GM12878 (cell line): ENCODE measurements around the gene KLK6. TPM values are rescaled to one million over a fixed set of nuclear protein-coding genes. Genes with fewer than 3 reads are reported as not detected.
"Not testable (repeated sequence)": the region's sequence is repeated elsewhere in the genome, so short reads cannot be mapped to it uniquely, and the experiment has no call there.

Experiments
- ATAC-seq: fragments of 200-7000 bp; cut with Tn5 transposase; 3 replicates; pipeline ENCODE4 v1.9.1; 2020; ENCODE audit warnings: mild to moderate bottlenecking, moderate library complexity
- BruUV-seq: library from RNA; stranded (reverse); fragments of 400-500 nt; replicated peaks from 2 replicates; lab custom pipeline; 2021; lab: Mats Ljungman, UMichigan
- CTCF ChIA-PET: fragments of 300-600 bp; sonication (Branson Sonifier 250); formaldehyde crosslinking; extraction: SDS; loops from one replicate; lab custom pipeline; 2021; ENCODE audit warnings: inconsistent platforms; lab: Yijun Ruan, JAX
- POLR2A ChIA-PET: fragments of 350-600 bp; formaldehyde crosslinking; extraction: SDS; loops from one replicate; lab custom pipeline; 2021; ENCODE audit warnings: inconsistent platforms; lab: Charles Lee
- RAD21 ChIA-PET: fragments of 300-600 bp; sonication (Branson Sonifier 250); formaldehyde crosslinking; loops from one replicate; lab custom pipeline; 2023; ENCODE audit warnings: antibody characterized with exemption; ENCODE audit not compliant: unreplicated experiment; lab: Charles Lee
- SMC1A ChIA-PET: fragments of 300-600 bp; sonication (Branson Sonifier 250); formaldehyde crosslinking; loops from one replicate; lab custom pipeline; 2023; ENCODE audit not compliant: unreplicated experiment, uncharacterized antibody; lab: Charles Lee
- DNase-seq: peaks from one replicate; pipeline ENCODE4 v3.0.0-alpha.2; 2011; ENCODE audit warnings: low read depth, low spot score
- FAIRE-seq: peaks from 3 replicates; lab custom pipeline; 2011; peaks lifted over from hg19 to GRCh38; lab: Jason Lieb, UNC
- H2AFZ ChIP-seq: 2 replicates; pipeline ENCODE4 v1.6.0; 2011; ENCODE audit warnings: low read depth, low read length, control low read depth; ENCODE audit not compliant: control insufficient read depth
- H3K27ac ChIP-seq: 2 replicates; pipeline ENCODE4 v1.5.1; 2011; ENCODE audit warnings: control low read depth; ENCODE audit not compliant: control insufficient read depth, insufficient read depth
- H3K27me3 ChIP-seq, 2 experiments: replicated peaks in 1 of 2; 2 replicates each; pipeline versions ENCODE4 v1.6.0 to v1.6.1; 2011; ENCODE audit warnings: low read length in 1 of 2; ENCODE audit not compliant: control insufficient read depth in 2 of 2, insufficient read depth in 2 of 2
- H3K36me3 ChIP-seq, 2 experiments: 2 replicates each; pipeline ENCODE4 v1.5.1; 2011; ENCODE audit warnings: low read length in 1 of 2; ENCODE audit not compliant: control insufficient read depth in 2 of 2, insufficient read depth in 2 of 2
- H3K4me1 ChIP-seq: 2 replicates; pipeline ENCODE4 v1.6.1; 2011; ENCODE audit warnings: mild to moderate bottlenecking, low read length, moderate library complexity, mixed read lengths; ENCODE audit not compliant: control insufficient read depth, insufficient read depth
- H3K4me2 ChIP-seq: 2 replicates; pipeline ENCODE4 v1.6.0; 2011; ENCODE audit warnings: control low read depth; ENCODE audit not compliant: control insufficient read depth, insufficient read depth
- H3K4me3 ChIP-seq: fragments of 200-600 bp; sonication (generic); 2 replicates; pipeline ENCODE4 v1.5.1; 2016
- H3K79me2 ChIP-seq: 2 replicates; pipeline ENCODE4 v1.6.0; 2011; ENCODE audit warnings: low read length; ENCODE audit not compliant: control insufficient read depth, insufficient read depth
- H3K9ac ChIP-seq: 2 replicates; pipeline ENCODE4 v1.8.0; 2011; ENCODE audit warnings: low read length, control low read depth, mixed read lengths; ENCODE audit not compliant: control insufficient read depth, insufficient read depth
- H3K9me3 ChIP-seq: replicated peaks from 3 replicates; pipeline ENCODE4 v1.5.1; 2011; ENCODE audit warnings: mild to moderate bottlenecking, low read length; ENCODE audit not compliant: control insufficient read depth, insufficient read depth
- H4K20me1 ChIP-seq: 2 replicates; pipeline ENCODE4 v1.6.0; 2011; ENCODE audit not compliant: control insufficient read depth, insufficient read depth
- SUPT20H ChIP-seq: IDR thresholded peaks from 2 replicates; pipeline ENCODE4 v1.6.1; 2011; ENCODE audit warnings: low read depth, mild to moderate bottlenecking, low read length, moderate library complexity, borderline replicate concordance; ENCODE audit not compliant: control insufficient read depth
- YBX1 ChIP-seq: fragments of 450-650 bp; IDR thresholded peaks from 2 replicates; pipeline ENCODE4 v1.6.1; 2016; ENCODE audit warnings: antibody characterized with exemption
- WGBS: methylation state at CpG from one replicate; pipeline ENCODE4 v1.1.6; 2016; ENCODE audit warnings: low lambda C conversion rate; ENCODE audit not compliant: insufficient replicate concordance, insufficient coverage; ENCODE audit errors: missing lambda C conversion rate; 5-methylcytosine and 5-hydroxymethylcytosine counted together
- in situ Hi-C: fragments of 300-500 bp; cut with MboI; formaldehyde crosslinking; loops from 9 replicates; pipeline ENCODE4 v1.14.3; 2018; ENCODE audit warnings: mixed read lengths
- intact Hi-C: fragments of 100-400 bp; cut with micrococcal nuclease; formaldehyde crosslinking; loops from one replicate; pipeline ENCODE4 v1.14.2; 2022; ENCODE audit not compliant: unreplicated experiment
- polyA plus RNA-seq, 11 experiments: library from polyadenylated mRNA; depleted of rRNA in 4 of 11; unstranded in 6 of 11; stranded (reverse) in 5 of 11; fragments of >200 nt; fragmentation: Nextera tagmentation in 4 of 11; fragmentation: Illumina TruSeq in 1 of 11; extraction: Ambion mirVana in 4 of 11; extraction: Trizol in 1 of 11; gene quantifications; 1 replicate in 1 of 11; 2 replicates in 10 of 11; pipeline versions ENCODE4 v1.2.1 to v1.2.3, GENCODE V29; 2011 to 2016; ENCODE audit warnings: inconsistent platforms in 2 of 11, missing spikeins in 2 of 11, low read depth in 1 of 11
- total RNA-seq, 4 experiments: library from RNA; depleted of rRNA in 3 of 4; stranded (reverse); fragments of >200 nt in 3 of 4; fragmentation: Illumina TruSeq in 1 of 4; extraction: Trizol in 1 of 4; gene quantifications; 2 replicates each; pipeline versions ENCODE4 v1.2.1 to v1.2.3, GENCODE V29; 2013 to 2021
- TF ChIP-seq, protein P1 (sequence below): fragments of 450-650 bp; IDR thresholded peaks from 2 replicates; pipeline ENCODE4 v1.6.1; 2017; ENCODE audit warnings: mild to moderate bottlenecking, moderate library complexity

The KLK6 gene
- total and polyA plus RNA-seq, 10 of the 15 experiments (the other 5 are each of a cell fraction or from before 2014, with no cell fraction given), result not detected

DNA sequence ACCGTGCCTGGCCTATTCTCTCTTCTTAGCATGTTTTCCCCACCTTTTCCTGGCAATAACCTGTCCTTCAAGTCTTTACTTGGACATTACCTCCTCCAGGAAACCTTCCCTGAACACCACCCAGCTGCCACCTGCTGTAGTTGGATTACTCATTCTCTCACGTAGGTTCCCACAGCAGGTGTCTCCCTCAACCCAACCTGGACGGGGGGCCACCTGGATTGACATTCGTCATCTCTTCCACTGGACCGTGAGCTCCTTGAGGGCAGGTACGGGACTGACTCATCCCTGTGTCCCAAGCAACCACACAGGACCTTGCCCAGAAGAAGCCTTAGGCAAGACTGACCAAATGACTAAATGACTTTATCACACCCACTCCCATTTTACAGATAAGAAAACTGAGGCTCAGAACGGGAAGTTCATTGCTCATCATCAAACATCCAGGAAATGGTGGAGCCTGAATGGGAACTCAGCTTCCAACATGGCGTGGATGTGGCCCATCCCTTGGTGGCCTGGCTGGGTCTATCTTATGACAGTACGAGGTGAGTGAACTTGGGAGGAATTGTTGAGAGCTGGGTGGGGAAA is 3.5 kb upstream of the KLK6 start:
- TF ChIP-seq YBX1 (no peak), SUPT20H (no peak)
- TF ChIP-seq, protein P1, sequence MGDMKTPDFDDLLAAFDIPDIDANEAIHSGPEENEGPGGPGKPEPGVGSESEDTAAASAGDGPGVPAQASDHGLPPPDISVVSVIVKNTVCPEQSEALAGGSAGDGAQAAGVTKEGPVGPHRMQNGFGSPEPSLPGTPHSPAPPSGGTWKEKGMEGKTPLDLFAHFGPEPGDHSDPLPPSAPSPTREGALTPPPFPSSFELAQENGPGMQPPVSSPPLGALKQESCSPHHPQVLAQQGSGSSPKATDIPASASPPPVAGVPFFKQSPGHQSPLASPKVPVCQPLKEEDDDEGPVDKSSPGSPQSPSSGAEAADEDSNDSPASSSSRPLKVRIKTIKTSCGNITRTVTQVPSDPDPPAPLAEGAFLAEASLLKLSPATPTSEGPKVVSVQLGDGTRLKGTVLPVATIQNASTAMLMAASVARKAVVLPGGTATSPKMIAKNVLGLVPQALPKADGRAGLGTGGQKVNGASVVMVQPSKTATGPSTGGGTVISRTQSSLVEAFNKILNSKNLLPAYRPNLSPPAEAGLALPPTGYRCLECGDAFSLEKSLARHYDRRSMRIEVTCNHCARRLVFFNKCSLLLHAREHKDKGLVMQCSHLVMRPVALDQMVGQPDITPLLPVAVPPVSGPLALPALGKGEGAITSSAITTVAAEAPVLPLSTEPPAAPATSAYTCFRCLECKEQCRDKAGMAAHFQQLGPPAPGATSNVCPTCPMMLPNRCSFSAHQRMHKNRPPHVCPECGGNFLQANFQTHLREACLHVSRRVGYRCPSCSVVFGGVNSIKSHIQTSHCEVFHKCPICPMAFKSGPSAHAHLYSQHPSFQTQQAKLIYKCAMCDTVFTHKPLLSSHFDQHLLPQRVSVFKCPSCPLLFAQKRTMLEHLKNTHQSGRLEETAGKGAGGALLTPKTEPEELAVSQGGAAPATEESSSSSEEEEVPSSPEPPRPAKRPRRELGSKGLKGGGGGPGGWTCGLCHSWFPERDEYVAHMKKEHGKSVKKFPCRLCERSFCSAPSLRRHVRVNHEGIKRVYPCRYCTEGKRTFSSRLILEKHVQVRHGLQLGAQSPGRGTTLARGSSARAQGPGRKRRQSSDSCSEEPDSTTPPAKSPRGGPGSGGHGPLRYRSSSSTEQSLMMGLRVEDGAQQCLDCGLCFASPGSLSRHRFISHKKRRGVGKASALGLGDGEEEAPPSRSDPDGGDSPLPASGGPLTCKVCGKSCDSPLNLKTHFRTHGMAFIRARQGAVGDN, result no peak
- RAD21 ChIA-PET, result no interaction called here
- no peak for FAIRE-seq

DNA sequence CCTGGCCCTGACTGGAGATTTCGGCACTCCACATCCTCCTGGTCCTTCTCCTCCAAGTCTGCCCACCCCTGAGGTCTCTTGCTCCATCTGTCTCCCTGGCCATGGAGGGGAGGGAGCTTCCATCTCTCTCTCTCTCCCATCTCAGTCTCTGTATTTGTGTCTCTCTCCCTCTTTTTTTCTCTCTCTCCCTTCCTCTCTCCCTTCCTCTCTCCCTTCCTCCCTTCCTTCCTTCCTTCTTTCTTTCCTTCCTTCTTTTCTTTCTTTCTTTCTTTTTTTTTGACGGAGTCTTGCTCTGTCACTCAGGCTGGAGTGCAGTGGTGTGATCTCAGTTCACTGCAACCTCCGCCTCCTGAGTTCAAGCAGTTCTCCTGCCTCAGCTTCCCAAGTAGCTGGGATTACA is 419 bp upstream of the KLK6 start:
- H4K20me1 ChIP-seq, POLR2A ChIA-PET, H3K9ac ChIP-seq, DNase-seq, H3K36me3 ChIP-seq, H3K27ac ChIP-seq, H3K27me3 ChIP-seq, H3K79me2 ChIP-seq, H3K9me3 ChIP-seq, RAD21 ChIA-PET, FAIRE-seq, H3K4me3 ChIP-seq, intact Hi-C loops, H3K4me1 ChIP-seq, SMC1A ChIA-PET, in situ Hi-C loops, BruUV-seq, H3K4me2 ChIP-seq, CTCF ChIA-PET, ATAC-seq, H2AFZ ChIP-seq: not testable (repeated sequence)
- WGBS, result 18% methylated on average over 2 of the region's 3 CpGs

More for the DNA sequence above, 3.5 kb upstream of the KLK6 start:
- Histone ChIP-seq H3K9ac (no peak overlapping the region), H3K27ac (no peak overlapping the region), H2AFZ (no peak overlapping the region), H3K4me3 (no peak overlapping the region), H3K9me3 (no peaks in the 10 kb centered on the region), H4K20me1 (no peaks in the 10 kb centered on the region), H3K4me2 (no peak overlapping the region), H3K4me1 (no peaks in the 10 kb centered on the region), H3K27me3 (peaks cover 2% of the 10 kb centered on the region in 2 experiments; a peak in 2 of 4 replicates), H3K36me3 (no peaks in the 10 kb centered on the region), H3K79me2 (no peaks in the 10 kb centered on the region)
- intact Hi-C loops (no loop called here), in situ Hi-C loops (no loop called here)
- ChIA-PET POLR2A (no interaction called here), CTCF (interaction anchor here (1.8 kb wide), 1 partner anchor 13 kb away, joined by 4 read pairs; no protein-coding TSS in a partner anchor), SMC1A (no interaction called here)
- DNase-seq, result no peak
- ATAC-seq, result no peak
- BruUV-seq, result no TSS peak
- WGBS, result 12% methylated on average over 9 of the region's 9 CpGs
